Measurements from ENCODE around the gene CD248.
"Not testable (repeated sequence)": the region's sequence is repeated elsewhere in the genome, so short reads cannot be mapped to it uniquely, and the experiment has no call there.

CD248 gene

GRCh38 chr11:66316849-66317251 is at the start of gene CD248:
CD248 (minus strand) TSS chr11:66317044; CDS start chr11:66317027, 17 bp downstream.
- DNase-seq: no peak

- no peak for DNase-seq
Measured at GRCh38 chr11:66365711-66366619, 49.1 kb upstream of the CD248 start.

GRCh38 chr11:66365166-66365565 is 48.3 kb upstream of the CD248 start:
- no peak for DNase-seq

GRCh38 chr11:66363805-66364535 is 47.1 kb upstream of the CD248 start:
- DNase-seq: peak; percentile 44 to 70

- no peak for DNase-seq
Measured at GRCh38 chr11:66363187-66363601, 46.4 kb upstream of the CD248 start.

GRCh38 chr11:66362481-66363147 is 45.8 kb upstream of the CD248 start:
- no peak for DNase-seq

- DNase-seq: no peak
Measured at GRCh38 chr11:66361502-66361941, 44.7 kb upstream of the CD248 start.

GRCh38 chr11:66360406-66361073 is 43.7 kb upstream of the CD248 start:
- no peak for DNase-seq

- DNase-seq: no peak
Measured at GRCh38 chr11:66359662-66360087, 42.8 kb upstream of the CD248 start.

GRCh38 chr11:66350560-66351235 is 33.9 kb upstream of the CD248 start:
- not testable (repeated sequence) for DNase-seq

- no peak for DNase-seq
Measured at GRCh38 chr11:66349084-66349386, 32.2 kb upstream of the CD248 start.

- DNase-seq: peak; percentile 75 to 77
Measured at GRCh38 chr11:66347425-66348276, 30.8 kb upstream of the CD248 start, which contains the start of gene B4GAT1. B4GAT1 (minus strand) TSS chr11:66347629; CDS start chr11:66347545, 84 bp downstream.

GRCh38 chr11:66346476-66347424 is 29.9 kb upstream of the CD248 start:
- DNase-seq: no peak

GRCh38 chr11:66345316-66345649 is 28.4 kb upstream of the CD248 start:
- no peak for DNase-seq

GRCh38 chr11:66344550-66345315 is 27.9 kb upstream of the CD248 start, which contains the start of gene BRMS1:
BRMS1 (minus strand) TSS chr11:66345104; CDS start chr11:66342234, 2,870 bp downstream.
- DNase-seq: peak; percentile 93 to 97

- no peak for DNase-seq
Measured at GRCh38 chr11:66343176-66343575, 26.3 kb upstream of the CD248 start.

GRCh38 chr11:66341502-66342126 is 24.8 kb upstream of the CD248 start:
- DNase-seq: no peak
